Gastroesophageal sphincter (tissue), 4 donors: Measurements from ENCODE around the gene KISS1R. TPM values are rescaled to one million over a fixed set of nuclear protein-coding genes. Genes with fewer than 3 reads are reported as not detected.
A peak's percentile ranks its signal among the peaks of the same experiment; 100 is the strongest.

Experiments
- ATAC-seq: fragments of 150-250 bp; one replicate; pipeline ENCODE4 v1.9.1; 2016; ENCODE audit warnings: mild to moderate bottlenecking, moderate library complexity
- H3K27ac ChIP-seq, 4 donors: fragments of 200-600 bp; sonication (generic) in 3 of 4; 1 replicate in 3 of 4; 2 replicates in 1 of 4; pipeline ENCODE4 v1.5.1; 2016 to 2019
- H3K27me3 ChIP-seq: fragments of 200-600 bp; sonication (generic); one replicate; pipeline ENCODE4 v1.5.1; 2019
- H3K36me3 ChIP-seq, 2 donors: fragments of 200-600 bp; sonication (generic); one replicate each; pipeline ENCODE4 v1.5.1; 2019; ENCODE audit warnings: control low read depth in 1 of 2
- H3K4me1 ChIP-seq, 3 donors: fragments of 200-600 bp; sonication (generic); 1 replicate in 2 of 3; 2 replicates in 1 of 3; pipeline ENCODE4 v1.5.1; 2016 to 2019; ENCODE audit warnings: control low read depth in 2 of 3
- H3K4me3 ChIP-seq, 2 donors: fragments of 200-600 bp; sonication (generic); one replicate each; pipeline ENCODE4 v1.5.1; 2019; ENCODE audit warnings: mild to moderate bottlenecking in 1 of 2, moderate library complexity in 1 of 2
- H3K9me3 ChIP-seq, 3 donors: fragments of 200-600 bp; sonication (generic); one replicate each; pipeline ENCODE4 v1.5.1; 2017 to 2019; ENCODE audit warnings: control low read depth in 2 of 3
- CTCF ChIP-seq, 4 experiments: fragments of 200-600 bp in 2 of 4; fragments of 450-650 bp in 2 of 4; sonication (generic) in 1 of 4; IDR thresholded peaks; one replicate each; pipeline ENCODE4 v1.5.1; 2017 to 2019; ENCODE audit warnings: antibody characterized with exemption in 4 of 4, mild to moderate bottlenecking in 2 of 4, moderate library complexity in 2 of 4
- EP300 ChIP-seq: sonication (generic); formaldehyde crosslinking; IDR thresholded peaks from one replicate; pipeline ENCODE4 v1.6.1; 2017; ENCODE audit warnings: antibody characterized with exemption, mild to moderate bottlenecking
- POLR2A ChIP-seq, 2 donors: fragments of 450-650 bp; IDR thresholded peaks; one replicate each; pipeline ENCODE4 v1.6.1; 2017; ENCODE audit warnings: antibody characterized with exemption in 2 of 2, mild to moderate bottlenecking in 2 of 2, moderate library complexity in 1 of 2
- POLR2AphosphoS5 ChIP-seq: sonication (generic); formaldehyde crosslinking; IDR thresholded peaks from one replicate; pipeline ENCODE4 v1.6.1; 2017; ENCODE audit warnings: antibody characterized with exemption
- WGBS, 2 donors: methylation state at CpG; one replicate each; pipeline ENCODE4 v1.1.5; 2018; ENCODE audit warnings: low coverage in 1 of 2; 5-methylcytosine and 5-hydroxymethylcytosine counted together
- total RNA-seq, 4 donors: library from RNA; depleted of rRNA; stranded (reverse); fragments of >200 nt; gene quantifications; one replicate each; pipeline ENCODE4 v1.1.0, GENCODE V29; 2016

The KISS1R gene
- total RNA-seq, 4 donors from 2014 or later, result not detected

GRCh38 chr19:932648-933552, 15.8 kb downstream of the KISS1R start:
- Histone ChIP-seq H3K9me3 (no peaks in the 10 kb centered on the region), H3K4me3 (peak overlapping the region in 1 of 2 donors; percentile 16), H3K27ac (peak overlapping the region in 3 of 4 donors; percentile 80 to 81 (median 81)), H3K4me1 (peaks cover 0 to 51% (median 30%) of the 10 kb centered on the region in 3 donors), H3K27me3 (no peaks in the 10 kb centered on the region), H3K36me3 (peaks cover 0 to 15% of the 10 kb centered on the region in 2 donors)
- peak; percentile 87 for ATAC-seq
- 20 to 64% methylated on average over 2 to 7 of the region's 54 CpGs for WGBS, 2 donors
- TF ChIP-seq POLR2A (IDR thresholded peaks at IDR 0.05) (no peak), EP300 (no peak), CTCF (IDR thresholded peaks at IDR 0.05) (peak in 1 of 4 experiments; percentile 14), POLR2AphosphoS5 (peak; percentile 93)

- Histone ChIP-seq H3K27ac (peak overlapping the region in 3 of 4 donors; percentile 80 to 81 (median 81)), H3K27me3 (no peaks in the 10 kb centered on the region), H3K9me3 (no peaks in the 10 kb centered on the region), H3K4me1 (peaks cover 0 to 45% (median 30%) of the 10 kb centered on the region in 3 donors), H3K36me3 (peaks cover 0 to 15% of the 10 kb centered on the region in 2 donors), H3K4me3 (peak overlapping the region in 1 of 2 donors; percentile 16)
- no peak for TF ChIP-seq EP300
- no peak for TF ChIP-seq CTCF (IDR thresholded peaks at IDR 0.05)
- no peak for TF ChIP-seq POLR2AphosphoS5
- no peak for ATAC-seq
- 9% methylated on average over 4 of the region's 14 CpGs; no CpG with 5 or more reads in 1 of the 2 donors for WGBS, 2 donors
Observed at GRCh38 chr19:933553-933882, 16.4 kb downstream of the KISS1R start.

GRCh38 chr19:934197-934840, 17.2 kb downstream of the KISS1R start:
- H3K9me3 ChIP-seq, result no peaks in the 10 kb centered on the region
- H3K4me3 ChIP-seq, result no peak overlapping the region
- peaks cover 0 to 9% of the 10 kb centered on the region in 2 donors for H3K36me3 ChIP-seq
- H3K27ac ChIP-seq, result peak overlapping the region in 3 of 4 donors; percentile 80 to 81 (median 81)
- no peaks in the 10 kb centered on the region for H3K27me3 ChIP-seq
- ATAC-seq, result no peak
- TF ChIP-seq EP300 (no peak), CTCF (IDR thresholded peaks at IDR 0.05) (no peak), POLR2AphosphoS5 (no peak)
- peaks cover 0 to 45% (median 30%) of the 10 kb centered on the region in 3 donors for H3K4me1 ChIP-seq
- 80% methylated on average over 9 of the region's 29 CpGs; no CpG with 5 or more reads in 1 of the 2 donors for WGBS, 2 donors

GRCh38 chr19:934865-935479, 17.8 kb downstream of the KISS1R start:
- H3K4me3 ChIP-seq, result no peak overlapping the region

More at GRCh38 chr19:934865-935479, 17.8 kb downstream of the KISS1R start:
- TF ChIP-seq POLR2AphosphoS5, result peak; percentile 93
- TF ChIP-seq POLR2A (IDR thresholded peaks at IDR 0.05), result no peak
- TF ChIP-seq CTCF (IDR thresholded peaks at IDR 0.05), result peak in 1 of 4 experiments; percentile 15
- no peak for TF ChIP-seq EP300
- Histone ChIP-seq H3K9me3 (no peaks in the 10 kb centered on the region), H3K27me3 (no peaks in the 10 kb centered on the region), H3K36me3 (peaks cover 0 to 2% of the 10 kb centered on the region in 2 donors), H3K27ac (peak overlapping the region in 3 of 4 donors; percentile 80 to 81 (median 81)), H3K4me1 (peaks cover 0 to 47% (median 30%) of the 10 kb centered on the region in 3 donors)
- WGBS, 2 donors, result 4 to 17% methylated on average over 6 to 9 of the region's 31 CpGs
- peak; percentile 90 for ATAC-seq
